NCI-H748 (cell line): Measurements from ENCODE around the gene HTR3E.
"Not testable (repeated sequence)": the region's sequence is repeated elsewhere in the genome, so short reads cannot be mapped to it uniquely, and the experiment has no call there.

Experiments used
- DNase-seq: peaks from one replicate; lab custom pipeline; 2025; ENCODE audit not compliant: unreplicated experiment; lab: John Stamatoyannopoulos, UW

HTR3E gene

GRCh38 chr3:184110316-184110725 lies 13.5 kb downstream of the HTR3E start:
- DNase-seq, result no peak

- DNase-seq, result no peak
Observed at GRCh38 chr3:184116017-184116416, 19.2 kb downstream of the HTR3E start.

- DNase-seq, result peak; percentile 13
Observed at GRCh38 chr3:184117636-184118035, 20.8 kb downstream of the HTR3E start.

GRCh38 chr3:184121031-184121430 lies 24.2 kb downstream of the HTR3E start:
- DNase-seq, result not testable (repeated sequence)

- DNase-seq, result no peak
Observed at GRCh38 chr3:184126006-184126405, 29.1 kb downstream of the HTR3E start.

- DNase-seq, result peak; percentile 16
Observed at GRCh38 chr3:184129012-184129411, 32.1 kb downstream of the HTR3E start.

- no peak for DNase-seq
Observed at GRCh38 chr3:184132945-184133344, 36.1 kb downstream of the HTR3E start.

GRCh38 chr3:184133840-184134745 lies 37.2 kb downstream of the HTR3E start:
- DNase-seq, result peak; percentile 73

GRCh38 chr3:184134746-184135148 lies 37.9 kb downstream of the HTR3E start:
- no peak for DNase-seq

- DNase-seq, result peak; percentile 93
Observed at GRCh38 chr3:184135149-184135910, 38.5 kb downstream of the HTR3E start, which contains the start of gene EIF2B5. TSS of gene EIF2B5 (plus strand) at chr3:184135358. CDS start at chr3:184135386, 28 bp downstream.

GRCh38 chr3:184135911-184136260 lies 39.0 kb downstream of the HTR3E start:
- no peak for DNase-seq

GRCh38 chr3:184140436-184140835 lies 43.6 kb downstream of the HTR3E start:
- DNase-seq, result no peak

GRCh38 chr3:184142199-184142598 lies 45.3 kb downstream of the HTR3E start:
- DNase-seq, result no peak

- no peak for DNase-seq
Observed at GRCh38 chr3:184143327-184143726, 46.5 kb downstream of the HTR3E start.

- no peak for DNase-seq
Observed at GRCh38 chr3:184144505-184144904, 47.6 kb downstream of the HTR3E start.

- DNase-seq, result peak; percentile 26
Observed at GRCh38 chr3:184145111-184145524, 48.3 kb downstream of the HTR3E start.

- DNase-seq, result no peak
Observed at GRCh38 chr3:184145751-184146270, 48.9 kb downstream of the HTR3E start.

- DNase-seq, result no peak
Observed at GRCh38 chr3:184148076-184148475, 51.2 kb downstream of the HTR3E start.

GRCh38 chr3:184149123-184149522 lies 52.3 kb downstream of the HTR3E start:
- DNase-seq, result no peak

- not testable (repeated sequence) for DNase-seq
Observed at GRCh38 chr3:184149770-184150169, 52.9 kb downstream of the HTR3E start.

- DNase-seq, result peak; percentile 66
Observed at GRCh38 chr3:184154885-184155643, 58.2 kb downstream of the HTR3E start, which contains the start of gene DVL3. TSS of gene DVL3 (plus strand) at chr3:184155377. CDS start at chr3:184155636, 259 bp downstream.
